ENCODE results near the gene VGF. TPM values are rescaled to one million over a fixed set of nuclear protein-coding genes. Genes with fewer than 3 reads are reported as not detected.

VGF gene
- total RNA-seq, 1 donor from 2014 or later = 51.8 TPM

DNA sequence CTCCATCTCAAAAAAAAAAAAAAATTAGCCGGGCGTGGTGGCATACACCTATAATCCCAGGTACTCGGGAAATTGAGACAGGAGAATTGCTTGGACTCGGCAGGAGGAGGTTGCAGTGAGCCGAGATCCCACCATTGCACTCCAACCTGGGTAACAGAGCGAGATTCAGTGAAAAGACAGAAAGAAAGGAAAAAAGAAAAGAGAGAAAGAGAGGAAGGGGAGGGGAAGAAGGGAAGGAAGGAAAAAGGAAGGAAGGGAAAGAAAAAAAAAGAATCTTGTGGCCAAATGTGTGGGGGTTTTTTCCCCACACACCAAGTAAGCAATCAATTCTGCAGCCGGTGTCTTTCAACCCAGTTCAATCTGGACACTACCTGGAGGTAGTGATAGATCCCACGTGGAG lies 23.7 kb upstream of the VGF start:
- Histone ChIP-seq H3K36me3 (ENCODE audit: insufficient read depth, low read length) (no peaks in the 10 kb centered on the region), H3K27me3 (ENCODE audit: insufficient read depth, low read length) (peaks cover 2% of the 10 kb centered on the region), H3K9ac (ENCODE audit: low read length) (no peak overlapping the region), H3K79me2 (ENCODE audit: insufficient read depth, low read length) (no peaks in the 10 kb centered on the region), H3K4me2 (ENCODE audit: low read length) (no peak overlapping the region), H3K9me3 (ENCODE audit: insufficient read depth, low read depth, low read length) (no peaks in the 10 kb centered on the region), H4K20me1 (ENCODE audit: insufficient read depth, low read length) (no peaks in the 10 kb centered on the region), H2AFZ (ENCODE audit: low read depth, low read length) (no peak overlapping the region), H3K4me3 (ENCODE audit: insufficient read depth, low read depth, low read length) (no peak overlapping the region), H3K4me1 (ENCODE audit: insufficient read depth, low read length) (no peaks in the 10 kb centered on the region), H3K27ac (ENCODE audit: low read depth, low read length) (no peak overlapping the region)
- TF ChIP-seq EZH2 (IDR thresholded peaks at IDR 0.05; ENCODE audit: insufficient read depth, low read length) = no peak
- TF ChIP-seq, protein P1, sequence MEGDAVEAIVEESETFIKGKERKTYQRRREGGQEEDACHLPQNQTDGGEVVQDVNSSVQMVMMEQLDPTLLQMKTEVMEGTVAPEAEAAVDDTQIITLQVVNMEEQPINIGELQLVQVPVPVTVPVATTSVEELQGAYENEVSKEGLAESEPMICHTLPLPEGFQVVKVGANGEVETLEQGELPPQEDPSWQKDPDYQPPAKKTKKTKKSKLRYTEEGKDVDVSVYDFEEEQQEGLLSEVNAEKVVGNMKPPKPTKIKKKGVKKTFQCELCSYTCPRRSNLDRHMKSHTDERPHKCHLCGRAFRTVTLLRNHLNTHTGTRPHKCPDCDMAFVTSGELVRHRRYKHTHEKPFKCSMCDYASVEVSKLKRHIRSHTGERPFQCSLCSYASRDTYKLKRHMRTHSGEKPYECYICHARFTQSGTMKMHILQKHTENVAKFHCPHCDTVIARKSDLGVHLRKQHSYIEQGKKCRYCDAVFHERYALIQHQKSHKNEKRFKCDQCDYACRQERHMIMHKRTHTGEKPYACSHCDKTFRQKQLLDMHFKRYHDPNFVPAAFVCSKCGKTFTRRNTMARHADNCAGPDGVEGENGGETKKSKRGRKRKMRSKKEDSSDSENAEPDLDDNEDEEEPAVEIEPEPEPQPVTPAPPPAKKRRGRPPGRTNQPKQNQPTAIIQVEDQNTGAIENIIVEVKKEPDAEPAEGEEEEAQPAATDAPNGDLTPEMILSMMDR (IDR thresholded peaks at IDR 0.05; ENCODE audit: insufficient read depth, low read depth, low read length) = no peak
- Mint-ChIP-seq H3K27ac (ENCODE audit: unreplicated experiment) (no peak overlapping the region), H3K27me3 (ENCODE audit: low read depth, unreplicated experiment) (no peaks in the 10 kb centered on the region), H3K36me3 (ENCODE audit: low read depth, unreplicated experiment) (no peaks in the 10 kb centered on the region), H3K4me1 (ENCODE audit: low read depth, unreplicated experiment) (peaks cover 8% of the 10 kb centered on the region), H3K4me3 (ENCODE audit: unreplicated experiment) (no peak overlapping the region), H3K9me3 (ENCODE audit: unreplicated experiment) (no peaks in the 10 kb centered on the region)
- FAIRE-seq (no peak), DNase-seq (ENCODE audit: low read depth) (no peak)

DNA sequence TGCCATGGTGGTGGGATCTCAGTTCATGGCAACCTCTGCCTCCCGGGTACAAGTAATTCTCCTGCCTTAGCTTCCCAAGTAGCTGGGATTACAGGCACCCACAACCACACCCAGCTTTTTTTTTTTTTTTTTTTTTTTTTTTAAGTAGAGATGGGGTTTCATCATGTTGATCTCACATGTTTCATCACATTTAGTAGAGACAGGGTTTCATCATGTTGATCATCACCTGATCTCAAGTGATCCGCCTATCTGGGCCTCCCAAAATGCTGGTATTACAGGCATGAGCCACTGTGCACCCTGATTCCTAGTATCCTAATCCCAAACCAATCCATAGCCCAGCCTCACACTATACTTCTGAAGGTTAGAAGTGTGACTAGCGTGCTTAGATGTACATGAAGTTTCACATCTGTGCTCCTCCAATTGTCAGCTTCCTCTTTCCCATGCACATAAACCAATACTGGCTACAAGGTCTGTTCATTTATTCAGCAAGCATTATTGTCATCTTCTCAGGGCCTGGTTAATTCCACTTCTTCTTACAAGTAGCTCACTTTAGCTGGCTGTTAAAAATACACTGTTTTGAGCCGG lies 21.6 kb upstream of the VGF start:
- Mint-ChIP-seq H3K27ac (ENCODE audit: unreplicated experiment) (no peak overlapping the region), H3K4me1 (ENCODE audit: low read depth, unreplicated experiment) (peaks cover 8% of the 10 kb centered on the region), H3K27me3 (ENCODE audit: low read depth, unreplicated experiment) (peaks cover 7% of the 10 kb centered on the region), H3K36me3 (ENCODE audit: low read depth, unreplicated experiment) (no peaks in the 10 kb centered on the region), H3K4me3 (ENCODE audit: unreplicated experiment) (no peak overlapping the region), H3K9me3 (ENCODE audit: unreplicated experiment) (no peaks in the 10 kb centered on the region)
- H3K36me3 ChIP-seq (ENCODE audit: insufficient read depth, low read length) = no peaks in the 10 kb centered on the region
- no peaks in the 10 kb centered on the region for H3K79me2 ChIP-seq (ENCODE audit: insufficient read depth, low read length)
- H3K4me2 ChIP-seq (ENCODE audit: low read length) = no peak overlapping the region
- no peak overlapping the region for H3K9ac ChIP-seq (ENCODE audit: low read length)
- no peaks in the 10 kb centered on the region for H4K20me1 ChIP-seq (ENCODE audit: insufficient read depth, low read length)
- H3K27me3 ChIP-seq (ENCODE audit: insufficient read depth, low read length) = no peaks in the 10 kb centered on the region
- no peak for TF ChIP-seq EZH2 (IDR thresholded peaks at IDR 0.05; ENCODE audit: insufficient read depth, low read length)
- TF ChIP-seq, protein P1 (IDR thresholded peaks at IDR 0.05; ENCODE audit: insufficient read depth, low read depth, low read length) = no peak
- H3K4me1 ChIP-seq (ENCODE audit: insufficient read depth, low read length) = no peaks in the 10 kb centered on the region
- FAIRE-seq (no peak), DNase-seq (ENCODE audit: low read depth) (no peak)
- H3K9me3 ChIP-seq (ENCODE audit: insufficient read depth, low read depth, low read length) = no peaks in the 10 kb centered on the region
- no peak overlapping the region for H3K4me3 ChIP-seq (ENCODE audit: insufficient read depth, low read depth, low read length)
- no peak overlapping the region for H2AFZ ChIP-seq (ENCODE audit: low read depth, low read length)
- no peak overlapping the region for H3K27ac ChIP-seq (ENCODE audit: low read depth, low read length)

DNA sequence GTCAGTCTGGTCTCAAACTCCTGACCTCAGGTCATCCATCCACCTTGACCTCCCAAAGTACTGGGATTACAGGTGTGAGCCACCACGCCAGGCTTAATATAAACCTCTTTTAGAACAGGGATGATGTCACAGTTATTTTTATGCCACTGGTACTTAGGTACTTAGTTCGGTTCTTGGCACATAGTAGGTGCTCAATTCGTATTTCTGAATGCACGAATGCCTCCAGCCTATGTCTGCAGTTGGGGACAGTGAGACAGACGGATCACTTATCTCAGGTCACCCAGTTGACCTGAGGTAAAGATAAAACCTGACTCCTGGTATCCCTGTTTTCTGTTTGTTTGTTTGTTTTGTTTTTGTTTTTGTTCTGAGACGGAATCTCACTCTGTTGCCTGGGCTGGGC lies 20.8 kb upstream of the VGF start:
- Histone ChIP-seq H2AFZ (ENCODE audit: low read depth, low read length) (no peak overlapping the region), H3K4me1 (ENCODE audit: insufficient read depth, low read length) (no peaks in the 10 kb centered on the region), H3K4me2 (ENCODE audit: low read length) (no peak overlapping the region), H3K4me3 (ENCODE audit: insufficient read depth, low read depth, low read length) (no peak overlapping the region), H4K20me1 (ENCODE audit: insufficient read depth, low read length) (no peaks in the 10 kb centered on the region), H3K9me3 (ENCODE audit: insufficient read depth, low read depth, low read length) (no peaks in the 10 kb centered on the region), H3K36me3 (ENCODE audit: insufficient read depth, low read length) (no peaks in the 10 kb centered on the region), H3K27ac (ENCODE audit: low read depth, low read length) (no peak overlapping the region), H3K9ac (ENCODE audit: low read length) (no peak overlapping the region), H3K27me3 (ENCODE audit: insufficient read depth, low read length) (no peaks in the 10 kb centered on the region), H3K79me2 (ENCODE audit: insufficient read depth, low read length) (no peaks in the 10 kb centered on the region)
- FAIRE-seq = no peak
- Mint-ChIP-seq H3K27ac (ENCODE audit: unreplicated experiment) (no peak overlapping the region), H3K27me3 (ENCODE audit: low read depth, unreplicated experiment) (peaks cover 7% of the 10 kb centered on the region), H3K9me3 (ENCODE audit: unreplicated experiment) (no peaks in the 10 kb centered on the region), H3K4me1 (ENCODE audit: low read depth, unreplicated experiment) (peaks cover 8% of the 10 kb centered on the region), H3K36me3 (ENCODE audit: low read depth, unreplicated experiment) (no peaks in the 10 kb centered on the region), H3K4me3 (ENCODE audit: unreplicated experiment) (no peak overlapping the region)
- no peak for DNase-seq (ENCODE audit: low read depth)
- TF ChIP-seq EZH2 (IDR thresholded peaks at IDR 0.05; ENCODE audit: insufficient read depth, low read length) = no peak
- TF ChIP-seq, protein P1 (IDR thresholded peaks at IDR 0.05; ENCODE audit: insufficient read depth, low read depth, low read length) = no peak

Data from astrocyte (in vitro differentiated cells and primary cell).